Naive thymus-derived CD4-positive, alpha-beta T cell (primary cell): ENCODE data around the gene ZBTB47. TPM values are rescaled to one million over a fixed set of nuclear protein-coding genes. Genes with fewer than 3 reads are reported as not detected.

Experiments
- polyA plus RNA-seq, 2 donors: library from polyadenylated mRNA; unstranded; fragments of 300-500 nt; fragmentation: Illumina TruSeq; gene quantifications; one replicate each; pipeline ENCODE4 v1.2.3, GENCODE V29; 2021
- total RNA-seq, 6 experiments: library from RNA in 5 of 6; stranded (reverse) in 5 of 6; gene quantifications; 1 replicate in 5 of 6; 2 replicates in 1 of 6; pipeline ENCODE4 v1.2.3 and lab custom pipeline; 2021 to 2026

ZBTB47 gene
- total and polyA plus RNA-seq, 7 experiments from 2014 or later, result 0.38 to 3.8 (median 1.6) TPM; not detected in 2

Other genes starting within 250 kb of the ZBTB47 start
- gene LYZL4, start 243.1 kb upstream of the ZBTB47 start, total RNA-seq, result not detected
- not detected for gene LYZL4, start 243.1 kb upstream of the ZBTB47 start, polyA plus RNA-seq
- gene VIPR1, start 151.1 kb upstream of the ZBTB47 start, total RNA-seq, result 100 to 1,000 TPM in 2 of 5 experiments, 10 to 100 TPM in 2, 1 to 10 TPM in 1; 8.0 to 133 (median 70.5) TPM
- gene VIPR1, start 151.1 kb upstream of the ZBTB47 start, polyA plus RNA-seq, result 10 to 100 TPM; 30.5 to 44.8 TPM
- 10 to 100 TPM; 39.7 to 54.8 (median 51.3) TPM for gene SEC22C, start 71.7 kb upstream of the ZBTB47 start, total RNA-seq
- 10 to 100 TPM; 38.0 to 50.4 TPM for gene SEC22C, start 71.7 kb upstream of the ZBTB47 start, polyA plus RNA-seq
- 10 to 100 TPM; 31.3 to 60.9 (median 38.9) TPM for gene SS18L2, start 62.8 kb upstream of the ZBTB47 start, total RNA-seq
- gene SS18L2, start 62.8 kb upstream of the ZBTB47 start, polyA plus RNA-seq, result 100 to 1,000 TPM in 1 of 2 donors, 10 to 100 TPM in 1; 75.6 to 117 TPM
- 100 to 1,000 TPM; 110 to 275 (median 238) TPM for gene NKTR, start 53.0 kb upstream of the ZBTB47 start, total RNA-seq
- gene NKTR, start 53.0 kb upstream of the ZBTB47 start, polyA plus RNA-seq, result 10 to 100 TPM; 10.9 to 12.0 TPM
- not detected for gene KLHL40, start 31.8 kb downstream of the ZBTB47 start, total RNA-seq
- gene KLHL40, start 31.8 kb downstream of the ZBTB47 start, polyA plus RNA-seq, result not detected
- gene HHATL, start 49.1 kb downstream of the ZBTB47 start, total RNA-seq, result not detected
- gene HHATL, start 49.1 kb downstream of the ZBTB47 start, polyA plus RNA-seq, result not detected
- gene CCDC13, start 119.6 kb downstream of the ZBTB47 start, total RNA-seq, result 1 to 10 TPM in 1 of 5 experiments, under 1 TPM in 4; 0.34 to 1.5 (median 0.70) TPM
- not detected for gene CCDC13, start 119.6 kb downstream of the ZBTB47 start, polyA plus RNA-seq
- gene HIGD1A, start 150.8 kb downstream of the ZBTB47 start, total RNA-seq, result 10 to 100 TPM; 15.3 to 65.9 (median 23.6) TPM
- 10 to 100 TPM; 52.6 to 79.6 TPM for gene HIGD1A, start 150.8 kb downstream of the ZBTB47 start, polyA plus RNA-seq
- gene ACKR2, start 155.7 kb downstream of the ZBTB47 start, total RNA-seq, result 1 to 10 TPM in 1 of 5 experiments, under 1 TPM in 4; 0.45 to 1.1 (median 0.65) TPM
- gene ACKR2, start 155.7 kb downstream of the ZBTB47 start, polyA plus RNA-seq, result not detected
- not detected for gene CYP8B1, start 222.2 kb downstream of the ZBTB47 start, total RNA-seq
- not detected for gene CYP8B1, start 222.2 kb downstream of the ZBTB47 start, polyA plus RNA-seq